ENCODE data around the gene LILRB4. TPM values are rescaled to one million over a fixed set of nuclear protein-coding genes. Genes with fewer than 3 reads are reported as not detected.

The LILRB4 gene
- total and polyA plus RNA-seq, 9 of the 15 experiments (the other 6 are each of a cell fraction or from before 2014, with no cell fraction given): not detected

DNA sequence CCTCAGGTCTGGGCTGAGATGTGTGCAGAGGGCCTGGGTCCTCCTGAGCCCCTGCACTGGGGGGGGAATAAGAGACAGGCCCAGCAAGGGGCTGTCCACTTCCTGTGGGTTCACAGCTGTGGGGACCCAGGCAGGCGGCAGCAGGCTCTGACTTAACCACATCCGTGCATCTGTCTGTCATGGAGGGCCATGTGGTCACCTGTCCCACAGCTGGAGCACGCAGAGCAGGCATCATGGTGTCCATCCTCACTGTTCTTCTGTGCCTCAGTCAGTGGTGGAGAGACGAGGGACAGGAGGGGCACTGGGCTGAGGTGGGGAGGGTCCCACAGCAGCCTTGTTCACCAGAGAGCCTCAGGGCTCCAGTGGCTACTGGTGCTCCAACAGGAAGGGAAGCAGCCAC lies 45.2 kb downstream of the LILRB4 start (continued):
- no peak for TF ChIP-seq EGR1 (conservative IDR thresholded peaks at IDR 0.05)
- TF ChIP-seq ESRRB (CRISPR knock-in tag; IDR thresholded peaks at IDR 0.05; ENCODE audit: borderline replicate concordance): no peak
- TF ChIP-seq FOXJ3 (CRISPR knock-in tag; IDR thresholded peaks at IDR 0.05): no peak

DNA sequence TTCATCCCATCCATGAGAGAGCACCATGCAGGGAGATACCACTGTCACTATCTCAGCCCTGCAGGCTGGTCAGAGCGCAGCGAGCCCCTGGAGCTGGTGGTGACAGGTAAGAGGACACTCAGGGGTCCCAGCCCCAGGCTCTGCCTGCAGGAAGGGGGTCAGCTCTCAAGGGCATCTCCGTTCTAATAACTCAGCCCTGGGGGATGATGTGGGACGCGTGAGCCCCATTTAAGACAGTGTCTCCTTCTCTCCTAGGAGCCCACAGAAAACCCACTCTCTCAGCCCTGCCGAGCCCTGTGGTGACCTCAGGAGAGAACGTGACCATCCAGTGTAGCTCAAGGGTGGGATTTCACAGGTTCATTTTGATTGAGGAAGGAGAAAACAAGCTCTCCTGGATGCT lies 46.0 kb downstream of the LILRB4 start:
- no peaks in the 10 kb centered on the region for H3K9me3 ChIP-seq (replicated peaks; ENCODE audit: control insufficient read depth, insufficient read depth, low read depth, low read length)
- no peak overlapping the region for H3K9ac ChIP-seq (ENCODE audit: insufficient read depth in 1 of 2, low read depth in 2 of 2, low read length in 2 of 2)
- no peak overlapping the region for H3K4me2 ChIP-seq (ENCODE audit: insufficient read depth, low read length)
- ATAC-seq: no peak; the same call in 1 of the 3 replicates
- H3K27ac ChIP-seq (ENCODE audit: extremely low read depth, low read depth, low read length): no peak overlapping the region
- 0 out of 2 replicates have a peak, but pooled peaks cover 4% of the 10 kb centered on the region for H4K20me1 ChIP-seq (replicated peaks; ENCODE audit: control insufficient read depth, insufficient read depth, low read length)
- peaks cover 0 to 22% of the 10 kb centered on the region in 2 experiments; a peak in 3 of 5 replicates for H3K27me3 ChIP-seq (ENCODE audit: control insufficient read depth in 2 of 2, insufficient read depth in 2 of 2, low read length in 2 of 2)
- POLR2A ChIA-PET: no interaction called here
- H3K79me2 ChIP-seq (ENCODE audit: control insufficient read depth, insufficient read depth, low read length): no peaks in the 10 kb centered on the region
- no peaks in the 10 kb centered on the region for H3K9me1 ChIP-seq (ENCODE audit: control insufficient read depth, insufficient read depth, low read length)
- FAIRE-seq: no peak
- BruUV-seq (replicated peaks): no TSS peak
- no peaks in the 10 kb centered on the region; a peak in 2 of 5 replicates for H3K4me1 ChIP-seq (replicated peaks in 1 of 2; ENCODE audit: control insufficient read depth in 2 of 2, insufficient read depth in 2 of 2, low read length in 2 of 2)
- CTCF ChIA-PET (ENCODE audit: low intra/inter-chr PET ratio): no interaction called here
- H3K36me3 ChIP-seq (ENCODE audit: control insufficient read depth, insufficient read depth, low read length): no peaks in the 10 kb centered on the region
- no peak for DNase-seq (ENCODE audit: extremely low read depth in 1 of 4, low spot score in 3 of 4)
- no peak overlapping the region for H2AFZ ChIP-seq (ENCODE audit: low read depth, low read length)
- WGBS (ENCODE audit: insufficient coverage, low coverage, missing lambda C conversion rate): 8% methylated on average over 7 of the region's 7 CpGs
- no peak overlapping the region for H3K4me3 ChIP-seq
- in situ Hi-C loops (cut with MboI): no loop called here
- intact Hi-C loops (cut with micrococcal nuclease): no loop called here
- no peak for TF ChIP-seq ZFP1 (CRISPR knock-in tag; IDR thresholded peaks at IDR 0.05)
- TF ChIP-seq, protein P1, sequence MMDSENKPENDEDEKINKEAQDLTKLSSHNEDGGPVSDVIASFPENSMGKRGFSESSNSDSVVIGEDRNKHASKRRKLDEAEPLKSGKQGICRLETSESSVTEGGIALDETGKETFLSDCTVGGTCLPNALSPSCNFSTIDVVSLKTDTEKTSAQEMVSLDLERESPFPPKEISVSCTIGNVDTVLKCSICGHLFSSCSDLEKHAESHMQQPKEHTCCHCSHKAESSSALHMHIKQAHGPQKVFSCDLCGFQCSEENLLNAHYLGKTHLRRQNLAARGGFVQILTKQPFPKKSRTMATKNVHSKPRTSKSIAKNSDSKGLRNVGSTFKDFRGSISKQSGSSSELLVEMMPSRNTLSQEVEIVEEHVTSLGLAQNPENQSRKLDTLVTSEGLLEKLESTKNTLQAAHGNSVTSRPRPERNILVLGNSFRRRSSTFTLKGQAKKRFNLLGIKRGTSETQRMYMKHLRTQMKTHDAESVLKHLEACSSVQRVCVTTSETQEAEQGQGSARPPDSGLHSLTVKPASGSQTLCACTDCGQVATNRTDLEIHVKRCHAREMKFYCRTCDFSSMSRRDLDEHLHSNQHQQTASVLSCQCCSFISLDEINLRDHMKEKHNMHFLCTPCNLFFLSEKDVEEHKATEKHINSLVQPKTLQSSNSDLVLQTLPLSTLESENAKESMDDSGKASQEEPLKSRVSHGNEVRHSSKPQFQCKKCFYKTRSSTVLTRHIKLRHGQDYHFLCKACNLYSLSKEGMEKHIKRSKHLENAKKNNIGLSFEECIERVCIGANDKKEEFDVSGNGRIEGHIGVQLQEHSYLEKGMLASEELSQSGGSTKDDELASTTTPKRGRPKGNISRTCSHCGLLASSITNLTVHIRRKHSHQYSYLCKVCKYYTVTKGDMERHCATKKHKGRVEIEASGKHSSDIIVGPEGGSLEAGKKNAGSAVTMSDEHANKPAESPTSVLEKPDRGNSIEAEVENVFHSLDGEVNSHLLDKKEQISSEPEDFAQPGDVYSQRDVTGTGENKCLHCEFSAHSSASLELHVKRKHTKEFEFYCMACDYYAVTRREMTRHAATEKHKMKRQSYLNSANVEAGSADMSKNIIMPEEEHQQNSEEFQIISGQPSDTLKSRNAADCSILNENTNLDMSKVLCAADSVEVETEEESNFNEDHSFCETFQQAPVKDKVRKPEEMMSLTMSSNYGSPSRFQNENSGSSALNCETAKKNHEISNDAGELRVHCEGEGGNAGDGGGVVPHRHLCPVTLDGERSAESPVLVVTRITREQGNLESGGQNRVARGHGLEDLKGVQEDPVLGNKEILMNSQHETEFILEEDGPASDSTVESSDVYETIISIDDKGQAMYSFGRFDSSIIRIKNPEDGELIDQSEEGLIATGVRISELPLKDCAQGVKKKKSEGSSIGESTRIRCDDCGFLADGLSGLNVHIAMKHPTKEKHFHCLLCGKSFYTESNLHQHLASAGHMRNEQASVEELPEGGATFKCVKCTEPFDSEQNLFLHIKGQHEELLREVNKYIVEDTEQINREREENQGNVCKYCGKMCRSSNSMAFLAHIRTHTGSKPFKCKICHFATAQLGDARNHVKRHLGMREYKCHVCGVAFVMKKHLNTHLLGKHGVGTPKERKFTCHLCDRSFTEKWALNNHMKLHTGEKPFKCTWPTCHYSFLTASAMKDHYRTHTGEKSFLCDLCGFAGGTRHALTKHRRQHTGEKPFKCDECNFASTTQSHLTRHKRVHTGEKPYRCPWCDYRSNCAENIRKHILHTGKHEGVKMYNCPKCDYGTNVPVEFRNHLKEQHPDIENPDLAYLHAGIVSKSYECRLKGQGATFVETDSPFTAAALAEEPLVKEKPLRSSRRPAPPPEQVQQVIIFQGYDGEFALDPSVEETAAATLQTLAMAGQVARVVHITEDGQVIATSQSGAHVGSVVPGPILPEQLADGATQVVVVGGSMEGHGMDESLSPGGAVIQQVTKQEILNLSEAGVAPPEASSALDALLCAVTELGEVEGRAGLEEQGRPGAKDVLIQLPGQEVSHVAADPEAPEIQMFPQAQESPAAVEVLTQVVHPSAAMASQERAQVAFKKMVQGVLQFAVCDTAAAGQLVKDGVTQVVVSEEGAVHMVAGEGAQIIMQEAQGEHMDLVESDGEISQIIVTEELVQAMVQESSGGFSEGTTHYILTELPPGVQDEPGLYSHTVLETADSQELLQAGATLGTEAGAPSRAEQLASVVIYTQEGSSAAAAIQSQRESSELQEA (IDR thresholded peaks at IDR 0.05; ENCODE audit: low read depth): no peak
- TF ChIP-seq POLR2AphosphoS5 (IDR thresholded peaks at IDR 0.05; ENCODE audit: control insufficient read depth, insufficient read depth, low read depth, low read length): no peak
- TF ChIP-seq ZNF778 (CRISPR knock-in tag; IDR thresholded peaks at IDR 0.05): no peak
- no peak for TF ChIP-seq ZNF212 (CRISPR knock-in tag; IDR thresholded peaks at IDR 0.05)

All from K562 (cell line).